ENCODE results near the gene LIX1L.

- no peak for TF ChIP-seq CTCF (IDR thresholded peaks at IDR 0.05)
- no peak for TF ChIP-seq EZH2phosphoT487 (IDR thresholded peaks at IDR 0.05)
- no peak for TF ChIP-seq EZH2 (IDR thresholded peaks at IDR 0.05)
These were observed 6.3 kb downstream of the LIX1L start for GRCh38 chr1:145951526-145951925.
